ENCODE results near the gene IGF1R. TPM values are rescaled to one million over a fixed set of nuclear protein-coding genes. Genes with fewer than 3 reads are reported as not detected.

Gene IGF1R
- total RNA-seq, 2 donors from 2014 or later = 10.3 to 12.6 TPM

DNA sequence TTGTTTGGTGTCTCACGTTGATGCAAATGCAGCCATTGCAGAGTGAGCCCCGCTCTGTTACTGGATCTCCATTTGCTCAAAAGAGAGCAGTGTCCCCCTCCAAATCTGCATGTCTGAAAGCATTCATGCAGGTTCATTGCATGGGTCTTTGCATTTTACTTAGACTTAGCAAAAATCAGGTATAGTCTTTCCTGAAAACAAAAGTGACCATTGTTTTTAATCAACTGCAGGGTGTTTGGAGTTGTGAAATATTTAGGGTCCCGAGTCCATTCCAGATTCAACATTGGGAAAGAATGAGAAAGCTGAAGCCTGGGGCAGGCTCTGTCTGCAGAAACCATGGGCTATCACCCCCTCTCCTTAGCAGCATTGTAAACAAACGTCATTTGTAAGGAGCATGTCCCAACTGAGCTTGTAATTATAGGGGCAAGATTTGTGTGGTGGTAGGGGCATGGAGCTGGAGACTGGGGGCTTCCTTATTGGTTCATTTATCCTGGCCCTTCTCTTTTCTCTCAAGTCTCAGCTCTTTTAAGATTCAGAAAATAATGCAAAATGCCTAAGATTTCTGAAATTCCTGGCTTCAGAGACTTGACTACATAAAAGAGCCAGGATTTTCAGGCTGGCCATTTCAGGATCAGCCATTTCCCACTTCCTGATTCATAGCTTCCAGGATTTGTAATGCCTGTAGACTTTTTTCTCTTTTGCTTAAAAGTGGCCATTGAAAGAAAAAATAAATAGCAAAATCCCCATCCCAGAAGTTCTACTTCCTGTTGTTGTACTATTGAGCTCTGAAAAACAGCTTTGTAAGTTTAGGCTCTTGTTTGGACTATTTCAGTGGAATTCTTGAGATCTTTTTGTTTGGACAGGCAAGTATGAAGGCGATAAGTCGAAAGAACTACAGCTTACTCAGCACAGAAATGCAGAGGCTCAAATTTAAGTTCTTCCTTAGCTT lies 23.0 kb downstream of the IGF1R start:
- Mint-ChIP-seq H3K27ac (no peak overlapping the region), H3K9me3 (no peaks in the 10 kb centered on the region), H3K4me1 (ENCODE audit: low read depth in 2 of 2) (peaks cover 32 to 43% of the 10 kb centered on the region in 2 donors)

DNA sequence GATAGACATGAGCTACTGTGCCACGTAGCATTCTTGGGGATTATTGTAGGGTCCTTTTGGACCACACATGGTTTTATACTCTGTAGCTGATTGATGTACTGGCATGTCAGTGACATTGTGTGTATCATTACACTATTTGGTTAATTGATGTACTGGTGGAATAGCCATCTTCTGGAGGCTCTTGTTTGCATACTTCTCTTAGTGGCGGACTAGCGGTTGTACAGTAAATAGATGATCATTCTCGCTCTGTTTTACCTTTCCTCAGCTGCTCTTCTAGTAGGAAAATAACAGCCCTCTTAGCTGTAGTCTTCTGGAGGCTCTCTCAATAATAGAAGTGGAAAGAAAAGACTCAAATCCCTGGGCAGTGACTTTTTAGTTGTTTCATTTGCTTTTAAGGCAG lies 24.8 kb downstream of the IGF1R start:
- DNase-seq (ENCODE audit: low spot score) (no peak), ATAC-seq (no peak)
- Mint-ChIP-seq H3K4me1 (ENCODE audit: low read depth in 2 of 2) (peaks cover 26 to 37% of the 10 kb centered on the region in 2 donors), H3K27ac (no peak overlapping the region), H3K36me3 (no peaks in the 10 kb centered on the region), H3K27me3 (no peaks in the 10 kb centered on the region), H3K9me3 (no peaks in the 10 kb centered on the region), H3K4me3 (no peak overlapping the region)

More for the DNA sequence above, 23.0 kb downstream of the IGF1R start:
- Mint-ChIP-seq H3K36me3 (no peaks in the 10 kb centered on the region), H3K4me3 (no peak overlapping the region), H3K27me3 (no peaks in the 10 kb centered on the region)
- no peak for ATAC-seq
- DNase-seq (ENCODE audit: low spot score) = no peak

DNA sequence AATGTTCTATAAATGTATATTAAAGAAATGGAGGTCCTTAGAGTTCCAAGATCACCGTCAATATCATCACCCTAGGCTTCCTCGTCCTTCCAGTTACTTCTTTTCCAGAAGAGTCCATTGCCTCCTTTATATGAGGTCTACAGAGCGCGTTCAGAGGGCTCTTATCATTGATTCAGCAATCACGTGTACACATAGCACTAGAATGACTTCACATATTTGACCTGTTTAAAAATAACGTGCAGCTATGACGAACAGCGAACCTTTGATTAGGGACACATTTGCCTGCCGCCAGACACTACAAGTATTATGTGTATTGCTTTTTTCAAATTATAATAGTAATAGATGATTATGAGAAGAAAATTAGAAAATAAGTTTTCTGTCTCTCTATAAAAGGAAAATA lies 26.0 kb downstream of the IGF1R start:
- H3K36me3 Mint-ChIP-seq = no peaks in the 10 kb centered on the region
- peaks cover 16 to 28% of the 10 kb centered on the region in 2 donors for H3K4me1 Mint-ChIP-seq (ENCODE audit: low read depth in 2 of 2)
- no peak for DNase-seq (ENCODE audit: low spot score)
- ATAC-seq = no peak
- no peaks in the 10 kb centered on the region for H3K27me3 Mint-ChIP-seq
- no peak overlapping the region for H3K4me3 Mint-ChIP-seq
- H3K9me3 Mint-ChIP-seq = no peaks in the 10 kb centered on the region
- no peak overlapping the region for H3K27ac Mint-ChIP-seq

DNA sequence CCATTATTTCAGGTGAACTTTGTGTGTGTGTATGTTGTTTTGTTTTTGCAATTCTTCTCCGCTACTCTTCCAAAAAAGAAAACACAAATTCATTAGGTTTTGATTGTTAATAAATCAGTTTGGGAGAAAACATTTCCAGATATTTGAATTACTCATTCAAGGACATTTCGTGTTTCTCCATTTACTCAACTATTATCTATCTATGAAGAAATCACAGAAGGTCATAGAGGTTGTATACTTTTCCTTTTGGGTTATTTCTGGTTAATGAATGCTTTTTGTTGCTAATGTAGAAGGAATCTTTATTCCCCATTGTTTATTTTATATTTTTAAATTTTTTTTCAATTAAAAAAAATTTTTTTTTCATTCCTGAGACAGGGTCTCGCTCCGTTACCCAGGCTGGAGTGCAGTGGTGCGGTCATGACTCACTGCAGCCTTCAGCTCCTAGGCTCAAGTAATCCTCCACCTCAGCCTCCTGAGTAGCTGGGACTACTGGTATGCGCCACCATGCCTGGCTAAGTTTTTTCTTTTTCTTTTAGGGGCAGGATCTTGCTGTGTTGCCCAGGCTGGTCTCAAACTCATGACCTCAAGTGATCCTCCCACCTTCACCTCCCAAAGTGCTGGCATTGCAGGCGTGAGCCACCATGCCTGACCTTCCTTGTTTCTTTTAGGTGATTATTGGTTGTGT lies 28.4 kb downstream of the IGF1R start:
- ATAC-seq = no peak
- H3K4me1 Mint-ChIP-seq (ENCODE audit: low read depth in 2 of 2) = peaks cover 6 to 21% of the 10 kb centered on the region in 2 donors
- H3K27ac Mint-ChIP-seq = no peak overlapping the region
- no peaks in the 10 kb centered on the region for H3K27me3 Mint-ChIP-seq
- no peak overlapping the region for H3K4me3 Mint-ChIP-seq
- H3K36me3 Mint-ChIP-seq = no peaks in the 10 kb centered on the region
- H3K9me3 Mint-ChIP-seq = no peaks in the 10 kb centered on the region
- no peak for DNase-seq (ENCODE audit: low spot score)

DNA sequence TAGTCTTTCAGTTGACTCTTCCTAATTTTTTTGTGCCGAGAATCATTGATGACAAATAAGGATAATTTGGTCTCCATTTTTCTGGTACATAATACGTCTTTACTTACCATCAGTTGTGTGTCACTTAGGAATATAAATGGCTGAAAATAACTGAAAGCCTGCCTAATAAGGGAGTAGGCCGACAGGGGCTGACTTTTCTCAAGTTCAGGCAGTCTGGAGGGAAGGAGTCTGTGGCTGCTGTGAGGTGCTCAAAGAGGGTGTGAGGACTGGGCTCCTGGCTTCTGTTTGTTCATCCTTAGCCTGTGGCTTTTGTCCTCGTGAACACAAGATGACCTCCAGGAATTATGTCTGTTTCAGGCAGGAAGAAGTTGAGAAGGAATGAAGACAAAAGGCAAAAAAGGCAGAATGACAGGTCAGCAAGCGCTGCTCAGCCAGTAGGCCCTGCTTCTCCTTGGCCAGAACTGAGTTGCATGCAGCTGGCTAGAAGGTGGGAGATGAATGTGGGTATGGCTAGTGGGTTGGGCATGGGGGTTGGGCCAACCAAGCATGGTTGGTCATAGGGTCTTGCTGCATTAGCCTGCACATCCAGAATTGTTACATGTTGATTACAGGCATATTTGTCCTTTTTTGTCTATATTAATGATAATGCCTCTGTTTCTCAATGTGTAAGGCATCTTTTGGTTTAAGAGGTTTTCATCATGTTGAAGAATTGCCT lies 29.2 kb downstream of the IGF1R start:
- Mint-ChIP-seq H3K27me3 (no peaks in the 10 kb centered on the region), H3K9me3 (no peaks in the 10 kb centered on the region), H3K4me1 (ENCODE audit: low read depth in 2 of 2) (peaks cover 12 to 28% of the 10 kb centered on the region in 2 donors), H3K36me3 (no peaks in the 10 kb centered on the region), H3K4me3 (no peak overlapping the region), H3K27ac (no peak overlapping the region)
- ATAC-seq (no peak), DNase-seq (ENCODE audit: low spot score) (no peak)

DNA sequence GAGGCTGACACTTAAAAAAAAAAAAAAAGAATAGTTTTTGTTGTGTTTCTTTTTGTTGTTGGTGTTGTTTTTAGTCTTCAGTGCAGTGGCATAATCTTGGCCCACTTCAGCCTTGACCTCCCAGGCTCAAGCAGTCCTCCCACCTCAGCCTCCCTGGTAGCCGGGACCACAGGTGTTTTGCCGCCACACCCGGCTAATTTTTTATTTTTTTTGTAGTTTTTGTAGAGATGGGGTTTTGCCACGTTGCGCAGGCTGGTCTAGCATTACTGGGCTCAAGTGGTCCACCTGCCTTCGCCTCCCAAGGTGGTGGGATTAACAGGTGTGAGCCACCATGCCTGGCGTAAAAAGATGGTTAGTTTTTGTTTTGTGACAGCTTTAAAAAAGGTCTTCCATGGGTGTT lies 30.1 kb downstream of the IGF1R start:
- peaks cover 20 to 29% of the 10 kb centered on the region in 2 donors for H3K4me1 Mint-ChIP-seq (ENCODE audit: low read depth in 2 of 2)
- H3K4me3 Mint-ChIP-seq = no peak overlapping the region
- no peaks in the 10 kb centered on the region for H3K9me3 Mint-ChIP-seq
- H3K27me3 Mint-ChIP-seq = no peaks in the 10 kb centered on the region
- H3K27ac Mint-ChIP-seq = no peak overlapping the region
- DNase-seq (ENCODE audit: low spot score) (no peak), ATAC-seq (no peak)
- no peaks in the 10 kb centered on the region for H3K36me3 Mint-ChIP-seq

DNA sequence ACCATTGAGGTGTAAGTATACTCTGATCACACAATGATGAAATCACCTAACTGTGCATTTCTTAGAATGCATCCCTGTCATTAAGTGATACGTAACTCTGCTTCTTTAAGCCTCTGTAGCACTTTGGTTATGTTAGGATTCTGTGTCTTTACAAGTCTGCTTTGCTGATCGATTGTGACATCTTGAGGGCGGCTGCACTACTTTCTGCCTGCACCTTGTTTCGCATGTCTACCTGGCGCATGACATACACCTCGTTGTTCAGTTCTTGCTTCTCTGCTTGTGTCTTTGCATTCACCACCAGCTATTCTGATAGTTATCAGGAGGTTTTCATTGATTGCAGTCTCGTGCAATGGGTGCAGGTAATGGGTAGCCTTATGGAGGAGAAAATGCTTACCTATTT lies 32.7 kb downstream of the IGF1R start:
- Mint-ChIP-seq H3K9me3 (no peaks in the 10 kb centered on the region), H3K4me1 (ENCODE audit: low read depth in 2 of 2) (peaks cover 37 to 41% of the 10 kb centered on the region in 2 donors), H3K27ac (no peak overlapping the region), H3K36me3 (no peaks in the 10 kb centered on the region), H3K27me3 (no peaks in the 10 kb centered on the region), H3K4me3 (no peak overlapping the region)
- DNase-seq (ENCODE audit: low spot score) (no peak), ATAC-seq (no peak)

DNA sequence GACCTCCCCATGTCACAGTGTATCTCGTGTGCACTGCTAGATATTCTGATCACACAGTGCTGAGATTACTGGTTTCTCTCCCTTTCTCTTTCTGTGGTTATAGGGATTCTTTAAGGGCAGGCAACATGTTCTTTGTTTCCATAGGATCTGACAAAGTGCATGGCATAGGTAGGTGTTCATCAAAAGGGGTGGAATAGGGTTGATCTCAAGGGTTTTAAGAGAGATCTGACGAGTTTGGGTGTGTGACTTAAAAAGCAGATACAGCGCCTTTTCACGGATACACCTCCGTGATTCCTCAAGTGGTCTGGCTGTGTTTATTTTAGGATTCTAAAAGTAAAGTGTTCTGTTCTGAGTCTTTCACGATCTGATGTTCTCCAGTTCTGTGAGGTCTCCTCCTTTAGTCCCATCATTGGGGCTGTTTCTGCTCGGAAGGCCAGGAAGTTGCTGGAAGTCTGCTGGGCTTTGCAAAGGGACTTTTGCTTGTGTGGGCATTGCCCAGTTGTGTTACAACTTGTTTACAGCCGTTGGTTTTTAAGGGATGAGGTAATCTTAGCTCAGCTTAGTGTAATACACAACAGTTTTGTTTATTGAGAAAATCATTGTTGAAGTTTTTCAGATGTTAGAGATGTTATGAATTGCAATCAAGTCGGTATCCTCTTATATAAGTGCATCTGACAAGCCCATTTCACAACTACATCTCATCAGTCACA lies 34.8 kb downstream of the IGF1R start:
- ATAC-seq = no peak
- H3K9me3 Mint-ChIP-seq = no peaks in the 10 kb centered on the region
- no peak overlapping the region for H3K27ac Mint-ChIP-seq
- H3K4me3 Mint-ChIP-seq = no peak overlapping the region
- no peak for DNase-seq (ENCODE audit: low spot score)
- H3K36me3 Mint-ChIP-seq = no peaks in the 10 kb centered on the region
- H3K4me1 Mint-ChIP-seq (ENCODE audit: low read depth in 2 of 2) = peaks cover 47 to 48% of the 10 kb centered on the region in 2 donors
- H3K27me3 Mint-ChIP-seq = no peaks in the 10 kb centered on the region

DNA sequence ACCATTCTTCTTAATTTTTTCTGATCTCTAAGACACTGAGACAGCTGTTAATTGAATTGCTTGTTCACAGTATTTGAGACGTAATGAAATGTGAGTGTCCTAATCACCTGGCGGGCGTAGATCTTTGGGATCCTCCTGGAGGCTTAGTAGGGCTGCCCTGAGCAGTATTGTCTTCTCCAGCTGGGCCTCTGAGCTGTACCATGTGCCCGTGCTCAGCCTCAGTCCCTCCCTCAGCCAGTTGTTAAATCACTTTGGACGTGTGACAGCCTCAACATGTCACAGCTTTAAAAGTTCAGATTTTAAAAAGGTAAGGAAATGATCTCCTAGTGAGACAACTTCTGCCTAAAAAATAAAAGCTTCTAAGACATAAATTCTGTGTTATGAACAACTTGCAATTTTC lies 35.5 kb downstream of the IGF1R start:
- H3K4me1 Mint-ChIP-seq (ENCODE audit: low read depth in 2 of 2) = peaks cover 47 to 53% of the 10 kb centered on the region in 2 donors
- H3K36me3 Mint-ChIP-seq = no peaks in the 10 kb centered on the region

DNA sequence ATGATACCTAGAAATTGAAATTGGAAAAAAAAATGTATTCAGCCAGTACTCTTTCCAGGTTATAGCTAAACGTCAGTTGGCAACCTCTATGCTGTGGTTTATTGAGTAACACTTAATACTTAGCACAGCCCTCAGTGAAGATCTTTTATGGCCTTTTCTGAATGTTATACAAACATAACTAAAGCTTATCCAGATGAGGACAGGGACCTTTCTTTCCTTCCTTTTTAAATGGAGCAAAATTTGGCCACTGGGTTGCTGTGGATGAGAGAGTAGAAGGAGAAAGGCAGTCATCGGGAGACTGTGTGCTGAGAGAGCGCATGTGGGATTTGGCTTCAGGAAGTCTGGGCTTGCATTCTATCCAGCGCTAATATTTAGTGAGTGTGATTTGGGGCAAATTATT lies 36.1 kb downstream of the IGF1R start:
- ATAC-seq = no peak
- no peaks in the 10 kb centered on the region for H3K36me3 Mint-ChIP-seq
- H3K4me1 Mint-ChIP-seq (ENCODE audit: low read depth in 2 of 2) = peaks cover 47 to 54% of the 10 kb centered on the region in 2 donors
- no peak for DNase-seq (ENCODE audit: low spot score)
- no peak overlapping the region for H3K27ac Mint-ChIP-seq
- no peaks in the 10 kb centered on the region for H3K27me3 Mint-ChIP-seq
- no peak overlapping the region for H3K4me3 Mint-ChIP-seq
- no peaks in the 10 kb centered on the region for H3K9me3 Mint-ChIP-seq

More for the DNA sequence above, 35.5 kb downstream of the IGF1R start:
- H3K27me3 Mint-ChIP-seq = no peaks in the 10 kb centered on the region
- DNase-seq (ENCODE audit: low spot score) (no peak), ATAC-seq (no peak)
- H3K9me3 Mint-ChIP-seq = no peaks in the 10 kb centered on the region
- H3K4me3 Mint-ChIP-seq = no peak overlapping the region
- H3K27ac Mint-ChIP-seq = no peak overlapping the region

DNA sequence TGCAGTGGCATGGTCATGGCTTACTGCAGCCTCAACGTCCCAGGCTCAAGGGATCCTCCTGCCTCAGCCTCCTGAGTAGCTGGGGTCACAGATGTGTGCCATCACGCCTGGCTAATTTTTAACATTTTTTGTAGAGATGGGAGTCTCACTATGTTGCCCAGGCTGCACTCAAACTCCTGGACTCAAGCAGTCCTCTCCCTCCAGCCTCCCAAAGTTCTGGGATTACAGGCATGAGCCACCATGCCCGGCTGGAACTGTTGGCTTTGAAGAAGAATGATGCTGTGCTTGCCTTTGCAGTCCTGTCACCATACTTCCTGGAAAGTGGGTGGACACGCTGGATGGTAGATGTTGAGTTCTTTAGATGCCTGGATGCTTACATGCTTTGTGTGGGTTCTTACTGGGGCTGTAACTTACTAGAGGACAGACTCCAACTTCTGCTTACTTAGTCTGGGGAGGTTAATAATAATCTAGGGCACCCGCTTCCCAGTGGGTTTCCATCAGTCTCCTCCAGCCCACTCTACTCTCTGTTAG lies 36.7 kb downstream of the IGF1R start:
- no peaks in the 10 kb centered on the region for H3K9me3 Mint-ChIP-seq

DNA sequence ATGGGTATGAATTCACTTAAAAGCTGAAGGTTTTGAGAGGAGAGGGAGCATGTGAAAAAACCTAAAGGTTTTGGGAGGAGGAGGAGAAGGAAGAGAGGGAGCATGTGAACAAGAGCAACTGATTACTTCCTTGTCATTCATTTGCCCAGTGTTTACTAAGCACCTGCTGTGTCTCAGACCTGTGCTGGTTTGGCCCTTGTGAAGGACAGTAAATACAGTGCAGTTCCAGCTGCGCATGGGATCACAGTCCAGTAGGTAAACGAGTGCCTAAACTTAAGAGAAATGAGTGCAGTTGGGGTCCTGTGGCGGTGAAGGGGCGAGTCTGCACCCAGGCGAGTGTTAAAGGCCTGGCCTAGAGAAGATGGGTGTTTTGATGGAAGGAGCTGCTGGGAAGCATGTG lies 38.6 kb downstream of the IGF1R start:
- H3K27ac Mint-ChIP-seq = no peak overlapping the region
- H3K4me1 Mint-ChIP-seq (ENCODE audit: low read depth in 2 of 2) = peaks cover 38 to 46% of the 10 kb centered on the region in 2 donors
- no peaks in the 10 kb centered on the region for H3K36me3 Mint-ChIP-seq
- H3K27me3 Mint-ChIP-seq = no peaks in the 10 kb centered on the region
- DNase-seq (ENCODE audit: low spot score) (no peak), ATAC-seq (no peak)
- H3K4me3 Mint-ChIP-seq = no peak overlapping the region
- no peaks in the 10 kb centered on the region for H3K9me3 Mint-ChIP-seq

More for the DNA sequence above, 36.7 kb downstream of the IGF1R start:
- Mint-ChIP-seq H3K27ac (peak overlapping the region in 1 of 2 donors; percentile 30), H3K36me3 (no peaks in the 10 kb centered on the region), H3K27me3 (no peaks in the 10 kb centered on the region), H3K4me1 (ENCODE audit: low read depth in 2 of 2) (peaks cover 47 to 54% of the 10 kb centered on the region in 2 donors), H3K4me3 (no peak overlapping the region)
- DNase-seq (ENCODE audit: low spot score) (no peak), ATAC-seq (no peak)

DNA sequence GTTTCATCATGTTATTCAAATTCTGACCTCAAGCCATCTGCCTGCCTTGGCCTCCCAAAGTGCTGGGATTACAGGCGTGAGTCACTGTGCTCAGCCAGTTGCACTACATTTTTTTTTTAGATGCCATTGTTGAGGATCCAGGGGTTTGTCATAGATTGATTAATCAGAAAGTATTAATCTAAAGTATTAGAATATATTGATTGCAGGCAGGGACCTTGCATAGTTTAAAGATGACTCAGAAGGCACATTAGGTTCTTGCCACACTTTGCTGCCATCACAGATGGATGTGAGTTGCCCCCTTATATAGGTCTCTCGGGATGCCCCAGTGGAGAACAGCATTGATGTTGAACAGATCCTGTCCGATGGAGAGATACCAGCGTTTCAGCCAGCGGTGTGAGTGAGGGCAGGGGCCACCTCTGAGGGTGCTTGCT lies 41.1 kb downstream of the IGF1R start:
- no peak for DNase-seq (ENCODE audit: low spot score)
- Mint-ChIP-seq H3K4me1 (ENCODE audit: low read depth in 2 of 2) (peaks cover 18 to 27% of the 10 kb centered on the region in 2 donors), H3K27me3 (no peaks in the 10 kb centered on the region), H3K27ac (no peak overlapping the region), H3K4me3 (no peak overlapping the region), H3K36me3 (no peaks in the 10 kb centered on the region), H3K9me3 (no peaks in the 10 kb centered on the region)
- ATAC-seq = no peak
